Gastroesophageal sphincter (tissue), 4 donors: ENCODE data around the gene GUCA2A. TPM values are rescaled to one million over a fixed set of nuclear protein-coding genes. Genes with fewer than 3 reads are reported as not detected.
A peak's percentile ranks its signal among the peaks of the same experiment; 100 is the strongest.

ENCODE experiments used
- ATAC-seq: fragments of 150-250 bp; one replicate; pipeline ENCODE4 v1.9.1; 2016; ENCODE audit warnings: mild to moderate bottlenecking, moderate library complexity
- H3K27ac ChIP-seq, 4 donors: fragments of 200-600 bp; sonication (generic) in 3 of 4; 1 replicate in 3 of 4; 2 replicates in 1 of 4; pipeline ENCODE4 v1.5.1; 2016 to 2019
- H3K27me3 ChIP-seq: fragments of 200-600 bp; sonication (generic); one replicate; pipeline ENCODE4 v1.5.1; 2019
- H3K36me3 ChIP-seq, 2 donors: fragments of 200-600 bp; sonication (generic); one replicate each; pipeline ENCODE4 v1.5.1; 2019; ENCODE audit warnings: control low read depth in 1 of 2
- H3K4me1 ChIP-seq, 3 donors: fragments of 200-600 bp; sonication (generic); 1 replicate in 2 of 3; 2 replicates in 1 of 3; pipeline ENCODE4 v1.5.1; 2016 to 2019; ENCODE audit warnings: control low read depth in 2 of 3
- H3K4me3 ChIP-seq, 2 donors: fragments of 200-600 bp; sonication (generic); one replicate each; pipeline ENCODE4 v1.5.1; 2019; ENCODE audit warnings: mild to moderate bottlenecking in 1 of 2, moderate library complexity in 1 of 2
- H3K9me3 ChIP-seq, 3 donors: fragments of 200-600 bp; sonication (generic); one replicate each; pipeline ENCODE4 v1.5.1; 2017 to 2019; ENCODE audit warnings: control low read depth in 2 of 3
- CTCF ChIP-seq, 4 experiments: fragments of 200-600 bp in 2 of 4; fragments of 450-650 bp in 2 of 4; sonication (generic) in 1 of 4; IDR thresholded peaks; one replicate each; pipeline ENCODE4 v1.5.1; 2017 to 2019; ENCODE audit warnings: antibody characterized with exemption in 4 of 4, mild to moderate bottlenecking in 2 of 4, moderate library complexity in 2 of 4
- EP300 ChIP-seq: sonication (generic); formaldehyde crosslinking; IDR thresholded peaks from one replicate; pipeline ENCODE4 v1.6.1; 2017; ENCODE audit warnings: antibody characterized with exemption, mild to moderate bottlenecking
- POLR2A ChIP-seq, 2 donors: fragments of 450-650 bp; IDR thresholded peaks; one replicate each; pipeline ENCODE4 v1.6.1; 2017; ENCODE audit warnings: antibody characterized with exemption in 2 of 2, mild to moderate bottlenecking in 2 of 2, moderate library complexity in 1 of 2
- POLR2AphosphoS5 ChIP-seq: sonication (generic); formaldehyde crosslinking; IDR thresholded peaks from one replicate; pipeline ENCODE4 v1.6.1; 2017; ENCODE audit warnings: antibody characterized with exemption
- WGBS, 2 donors: methylation state at CpG; one replicate each; pipeline ENCODE4 v1.1.5; 2018; ENCODE audit warnings: low coverage in 1 of 2; 5-methylcytosine and 5-hydroxymethylcytosine counted together
- total RNA-seq, 4 donors: library from RNA; depleted of rRNA; stranded (reverse); fragments of >200 nt; gene quantifications; one replicate each; pipeline ENCODE4 v1.1.0, GENCODE V29; 2016

GUCA2A gene
- total RNA-seq, 4 donors from 2014 or later: not detected

DNA sequence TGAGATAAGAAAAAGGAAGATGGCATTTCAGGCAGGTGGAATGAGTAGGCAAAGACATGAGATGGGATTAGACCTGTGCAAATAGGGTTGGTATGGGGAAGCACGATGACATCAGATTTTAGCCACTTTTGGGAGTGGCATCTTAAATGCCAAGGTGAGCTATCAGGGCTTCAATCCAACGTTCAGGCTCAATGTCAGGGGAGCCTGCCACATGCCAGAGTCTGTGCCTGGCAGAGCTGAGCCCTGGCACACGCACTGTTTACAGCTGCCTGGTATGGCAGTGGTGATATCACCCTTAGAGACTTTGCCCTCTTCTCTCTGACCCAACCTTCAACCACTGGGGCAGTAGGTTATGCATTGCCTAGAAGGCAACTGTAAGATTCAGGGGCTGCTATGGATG, 12.4 kb downstream of the GUCA2A start:
- Histone ChIP-seq H3K27ac (no peak overlapping the region), H3K36me3 (no peaks in the 10 kb centered on the region), H3K4me3 (no peak overlapping the region), H3K27me3 (peaks cover 39% of the 10 kb centered on the region), H3K9me3 (no peaks in the 10 kb centered on the region), H3K4me1 (no peaks in the 10 kb centered on the region)
- TF ChIP-seq POLR2AphosphoS5: no peak
- TF ChIP-seq POLR2A (IDR thresholded peaks at IDR 0.05): no peak
- no peak for TF ChIP-seq CTCF (IDR thresholded peaks at IDR 0.05)
- TF ChIP-seq EP300: no peak
- 73% methylated on average over 3 of the region's 3 CpGs; no CpG with 5 or more reads in 1 of the 2 donors for WGBS, 2 donors
- no peak for ATAC-seq

DNA sequence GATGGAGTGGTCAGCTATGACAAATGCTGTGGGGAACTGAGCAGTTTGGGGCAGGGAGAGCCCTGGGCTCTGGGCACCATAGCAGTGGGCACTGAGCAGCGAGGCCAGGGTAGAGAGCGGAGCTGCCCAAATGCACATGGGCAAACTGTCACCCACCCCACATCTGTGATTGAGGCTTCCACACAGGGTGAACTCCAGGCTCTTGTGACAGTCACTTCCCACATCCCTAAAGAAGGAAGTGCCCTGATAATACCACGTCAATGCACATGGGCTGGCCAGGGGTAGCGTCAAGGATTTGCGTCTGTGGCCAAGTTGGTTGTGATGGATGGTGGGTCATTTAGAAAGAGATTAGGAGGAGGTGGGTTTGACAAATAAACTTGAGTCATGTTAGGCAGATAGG, 13.9 kb downstream of the GUCA2A start:
- Histone ChIP-seq H3K36me3 (no peaks in the 10 kb centered on the region), H3K4me1 (no peaks in the 10 kb centered on the region), H3K9me3 (no peaks in the 10 kb centered on the region), H3K4me3 (no peak overlapping the region), H3K27ac (no peak overlapping the region), H3K27me3 (peaks cover 54% of the 10 kb centered on the region)
- ATAC-seq: no peak
- 69 to 73% methylated on average over 2 to 3 of the region's 5 CpGs for WGBS, 2 donors
- TF ChIP-seq POLR2A (IDR thresholded peaks at IDR 0.05) (no peak), EP300 (no peak), POLR2AphosphoS5 (no peak), CTCF (IDR thresholded peaks at IDR 0.05) (no peak)

- WGBS, 2 donors: 61 to 100% methylated on average over 1 of the region's 1 CpG
- Histone ChIP-seq H3K27ac (no peak overlapping the region), H3K27me3 (peaks cover 69% of the 10 kb centered on the region), H3K36me3 (no peaks in the 10 kb centered on the region), H3K4me1 (no peaks in the 10 kb centered on the region), H3K4me3 (no peak overlapping the region), H3K9me3 (no peaks in the 10 kb centered on the region)
- no peak for ATAC-seq
- TF ChIP-seq POLR2A (IDR thresholded peaks at IDR 0.05): no peak
- no peak for TF ChIP-seq POLR2AphosphoS5
- no peak for TF ChIP-seq CTCF (IDR thresholded peaks at IDR 0.05)
- TF ChIP-seq EP300: no peak
Measured at GRCh38 chr1:42148166-42148565, 16.4 kb downstream of the GUCA2A start.

DNA sequence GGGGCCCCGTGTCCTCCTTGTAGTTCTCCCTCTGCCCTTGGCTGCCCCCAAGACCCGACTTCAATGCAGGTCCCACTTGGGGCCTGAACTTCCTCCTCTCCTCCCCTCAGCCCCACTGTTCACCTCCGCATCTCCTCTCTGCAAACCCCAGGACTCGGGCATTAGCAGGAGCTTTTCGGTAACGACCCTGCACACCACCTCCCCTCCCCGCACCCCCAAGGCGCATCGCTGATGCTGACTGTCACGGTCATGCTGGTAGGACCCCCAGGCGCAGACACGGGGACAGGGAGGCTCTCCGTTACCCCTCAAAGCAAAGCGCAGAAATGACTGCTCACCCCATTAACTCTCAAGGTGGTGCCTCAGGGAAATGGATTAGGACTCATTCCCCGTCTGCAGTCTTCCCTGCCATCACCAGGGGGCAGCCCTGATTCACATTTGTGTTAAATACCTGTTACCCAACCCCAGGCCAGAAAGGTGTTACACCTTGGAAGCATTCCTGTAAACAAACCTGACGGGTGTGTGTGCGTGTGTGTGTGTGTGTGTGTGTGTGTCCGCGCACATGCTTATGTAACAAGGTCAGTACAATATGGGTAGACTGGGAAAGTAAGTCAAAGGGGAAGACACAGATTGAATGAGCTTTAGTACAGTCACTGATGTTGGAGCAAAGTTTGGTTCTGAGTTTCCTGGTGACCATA, 17.8 kb downstream of the GUCA2A start:
- Histone ChIP-seq H3K36me3 (no peaks in the 10 kb centered on the region), H3K4me3 (no peak overlapping the region), H3K27ac (no peak overlapping the region), H3K9me3 (no peaks in the 10 kb centered on the region), H3K27me3 (peaks cover 78% of the 10 kb centered on the region), H3K4me1 (no peaks in the 10 kb centered on the region)
- no peak for ATAC-seq
- TF ChIP-seq EP300 (no peak), CTCF (IDR thresholded peaks at IDR 0.05) (peak; percentile 49 to 75 (median 64))
- 11 to 18% methylated on average over 4 to 8 of the region's 19 CpGs for WGBS, 2 donors

GRCh38 chr1:42145764-42146625, 18.6 kb downstream of the GUCA2A start:
- 27 to 38% methylated on average over 3 to 13 of the region's 41 CpGs for WGBS, 2 donors
- H3K27me3 ChIP-seq: peaks cover 86% of the 10 kb centered on the region
- no peak for ATAC-seq

More at GRCh38 chr1:42145764-42146625, 18.6 kb downstream of the GUCA2A start:
- H3K4me3 ChIP-seq: no peak overlapping the region
- H3K9me3 ChIP-seq: no peaks in the 10 kb centered on the region
- H3K27ac ChIP-seq: no peak overlapping the region
- no peaks in the 10 kb centered on the region for H3K36me3 ChIP-seq
- no peak for TF ChIP-seq POLR2AphosphoS5
- TF ChIP-seq CTCF (IDR thresholded peaks at IDR 0.05): no peak
- TF ChIP-seq POLR2A (IDR thresholded peaks at IDR 0.05): no peak
- no peak for TF ChIP-seq EP300
- H3K4me1 ChIP-seq: no peaks in the 10 kb centered on the region
